HG03521 (cell line): ENCODE results near the gene KCNQ4.
A peak's percentile ranks its signal among the peaks of the same experiment; 100 is the strongest.

Source experiments
- ATAC-seq: cut with Tn5 transposase; IDR thresholded peaks from one replicate; pipeline ENCODE4 v1.9.1; 2021; ENCODE audit warnings: mild to moderate bottlenecking, moderate library complexity; ENCODE audit not compliant: unreplicated experiment

The KCNQ4 gene

GRCh38 chr1:40794974-40795715 lies 11.6 kb downstream of the KCNQ4 start:
- ATAC-seq, result no peak

- ATAC-seq, result no peak
Observed at GRCh38 chr1:40795811-40796586, 12.4 kb downstream of the KCNQ4 start.

GRCh38 chr1:40796939-40797667 lies 13.5 kb downstream of the KCNQ4 start:
- no peak for ATAC-seq

- no peak for ATAC-seq
Observed at GRCh38 chr1:40797668-40798010, 14.1 kb downstream of the KCNQ4 start.

GRCh38 chr1:40798366-40799281 lies 15.0 kb downstream of the KCNQ4 start:
- no peak for ATAC-seq

- no peak for ATAC-seq
Observed at GRCh38 chr1:40799351-40799867, 15.8 kb downstream of the KCNQ4 start.

- no peak for ATAC-seq
Observed at GRCh38 chr1:40801742-40802077, 18.1 kb downstream of the KCNQ4 start.

GRCh38 chr1:40802078-40802741 lies 18.6 kb downstream of the KCNQ4 start:
- ATAC-seq, result peak; percentile 81

- no peak for ATAC-seq
Observed at GRCh38 chr1:40802742-40803113, 19.1 kb downstream of the KCNQ4 start.

GRCh38 chr1:40803447-40803846 lies 19.9 kb downstream of the KCNQ4 start:
- no peak for ATAC-seq

- ATAC-seq, result no peak
Observed at GRCh38 chr1:40803902-40804301, 20.3 kb downstream of the KCNQ4 start.

- no peak for ATAC-seq
Observed at GRCh38 chr1:40806240-40806639, 22.7 kb downstream of the KCNQ4 start.

- no peak for ATAC-seq
Observed at GRCh38 chr1:40806731-40807695, 23.4 kb downstream of the KCNQ4 start.

GRCh38 chr1:40808002-40808401 lies 24.4 kb downstream of the KCNQ4 start:
- ATAC-seq, result no peak

- ATAC-seq, result no peak
Observed at GRCh38 chr1:40808444-40808843, 24.9 kb downstream of the KCNQ4 start.

GRCh38 chr1:40808909-40809308 lies 25.3 kb downstream of the KCNQ4 start:
- ATAC-seq, result no peak

- ATAC-seq, result no peak
Observed at GRCh38 chr1:40810927-40811326, 27.3 kb downstream of the KCNQ4 start.

- ATAC-seq, result no peak
Observed at GRCh38 chr1:40815420-40815819, 31.8 kb downstream of the KCNQ4 start.

GRCh38 chr1:40817791-40818263 lies 34.2 kb downstream of the KCNQ4 start:
- ATAC-seq, result no peak
